Esophagus mucosa (tissue), 1 donor: ENCODE data around the gene THRSP. TPM values are rescaled to one million over a fixed set of nuclear protein-coding genes. Genes with fewer than 3 reads are reported as not detected.
A peak's percentile ranks its signal among the peaks of the same experiment; 100 is the strongest.
"Not testable (repeated sequence)": the region's sequence is repeated elsewhere in the genome, so short reads cannot be mapped to it uniquely, and the experiment has no call there.

Experiments used
- ATAC-seq: fragments of 200-7000 bp; cut with Tn5 transposase; one replicate; pipeline ENCODE4 v1.9.1; 2020
- total RNA-seq: library from RNA; stranded (reverse); gene quantifications from one replicate; pipeline ENCODE4 v1.2.4, GENCODE V29; 2023
- donor health status: DM: yes; HTN: yes; CAD: no.

Gene THRSP, protein sequence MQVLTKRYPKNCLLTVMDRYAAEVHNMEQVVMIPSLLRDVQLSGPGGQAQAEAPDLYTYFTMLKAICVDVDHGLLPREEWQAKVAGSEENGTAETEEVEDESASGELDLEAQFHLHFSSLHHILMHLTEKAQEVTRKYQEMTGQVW
- total RNA-seq = not detected

DNA sequence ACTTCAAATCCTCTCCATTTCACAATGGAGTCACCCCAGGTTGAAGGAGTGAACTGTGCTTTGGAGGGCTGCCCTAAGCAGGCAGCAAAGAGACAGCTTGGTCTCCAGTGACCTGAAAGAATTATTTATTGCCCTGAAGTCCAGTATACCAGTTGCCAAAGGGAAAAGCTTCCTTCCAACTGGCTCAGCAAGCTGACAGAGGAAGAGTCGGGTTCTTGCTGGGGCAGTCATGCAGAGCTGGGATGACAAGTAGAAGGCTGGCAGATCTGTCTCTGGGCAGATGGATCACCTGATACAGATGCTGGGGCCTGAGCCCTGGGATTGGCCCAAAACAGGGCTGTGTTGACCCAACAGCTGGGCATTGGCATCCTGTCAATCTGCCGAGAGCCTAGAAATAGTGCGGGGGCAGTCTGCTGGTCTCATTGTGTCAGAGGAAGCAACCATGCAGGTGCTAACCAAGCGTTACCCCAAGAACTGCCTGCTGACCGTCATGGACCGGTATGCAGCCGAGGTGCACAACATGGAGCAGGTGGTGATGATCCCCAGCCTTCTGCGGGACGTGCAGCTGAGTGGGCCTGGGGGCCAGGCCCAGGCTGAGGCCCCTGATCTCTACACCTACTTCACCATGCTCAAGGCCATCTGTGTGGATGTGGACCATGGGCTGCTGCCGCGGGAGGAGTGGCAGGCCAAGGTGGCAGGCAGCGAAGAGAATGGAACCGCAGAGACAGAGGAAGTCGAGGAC is at the start of gene THRSP:
Gene THRSP, plus strand, starts transcription at position 422 of the 742 bp plus-strand sequence. Its CDS starts 21 bp downstream, at position 443.
- peak; percentile 17 for ATAC-seq

GRCh38 chr11:78014937-78015520 is 48.6 kb upstream of the THRSP start:
- ATAC-seq = not testable (repeated sequence)

- ATAC-seq = no peak
Observed at GRCh38 chr11:78015878-78016277, 47.8 kb upstream of the THRSP start.

GRCh38 chr11:78019808-78020207 is 43.9 kb upstream of the THRSP start:
- ATAC-seq = peak; percentile 21

- ATAC-seq = no peak
Observed at GRCh38 chr11:78020246-78020645, 43.4 kb upstream of the THRSP start.

DNA sequence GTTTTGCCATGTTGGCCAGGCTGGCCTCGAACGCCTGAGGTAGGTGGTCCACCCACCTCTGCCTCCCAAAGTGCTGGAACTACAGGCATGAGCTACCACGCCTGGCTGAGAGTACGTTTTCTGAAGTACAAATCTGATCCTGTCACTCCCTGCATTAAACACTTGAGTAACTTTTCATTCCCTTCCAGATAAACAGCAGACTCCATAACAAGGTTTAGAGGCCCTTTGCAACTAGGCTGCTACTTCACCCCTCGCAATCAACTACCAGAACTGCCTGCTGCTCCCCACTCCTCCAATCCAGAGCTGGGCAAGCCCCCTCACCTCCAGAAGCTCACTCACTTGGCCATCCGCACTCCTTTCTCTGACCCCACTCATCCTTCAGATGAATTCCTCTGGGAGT is 42.0 kb upstream of the THRSP start:
- no peak for ATAC-seq

- peak; percentile 64 for ATAC-seq
Observed at GRCh38 chr11:78022397-78023396, 41.0 kb upstream of the THRSP start, which contains the start of gene KCTD14. Gene KCTD14, minus strand, starts transcription at chr11:78023276. Its CDS starts 27 bp downstream, at chr11:78023249.

DNA sequence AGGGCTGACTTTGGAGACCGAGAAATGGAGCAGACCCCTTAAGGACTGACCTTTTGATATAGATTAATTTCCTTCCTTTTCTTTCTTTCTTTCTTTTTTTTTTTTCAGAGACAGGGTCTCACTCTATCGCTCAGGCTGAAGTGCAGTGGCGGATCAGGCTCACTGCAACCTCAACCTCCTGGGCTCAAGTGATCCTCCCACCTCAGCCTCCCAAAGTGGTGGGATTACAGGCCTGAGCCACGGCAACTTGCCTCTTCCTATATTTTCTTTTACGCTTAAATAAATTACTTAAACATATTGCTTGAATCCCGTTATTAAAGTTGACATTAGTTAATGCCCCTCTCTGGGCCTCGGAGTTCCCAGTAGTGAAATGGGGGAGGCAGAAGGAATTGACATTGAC is 40.2 kb upstream of the THRSP start:
- ATAC-seq = no peak

- no peak for ATAC-seq
Observed at GRCh38 chr11:78025378-78025777, 38.3 kb upstream of the THRSP start.

GRCh38 chr11:78027759-78028158 is 35.9 kb upstream of the THRSP start:
- no peak for ATAC-seq

DNA sequence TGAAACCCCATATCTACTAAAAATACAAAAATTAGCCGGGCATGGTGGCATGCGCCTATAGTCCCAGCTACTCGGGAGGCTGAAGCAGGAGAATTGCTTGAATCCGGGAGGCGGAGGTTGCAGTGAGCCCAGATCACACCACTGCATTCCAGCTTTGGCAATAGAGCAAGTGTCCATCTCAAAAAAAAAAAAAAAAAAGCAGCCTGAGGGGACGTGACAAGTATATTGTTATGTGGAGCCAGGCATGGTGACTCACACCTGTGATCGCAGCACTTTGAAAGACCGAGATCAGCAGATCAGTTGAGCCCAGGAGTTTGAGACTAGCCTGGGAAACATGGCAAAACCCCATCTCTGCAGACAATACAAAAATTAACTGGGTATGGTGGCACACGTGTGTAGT is 35.2 kb upstream of the THRSP start:
- ATAC-seq = not testable (repeated sequence)

DNA sequence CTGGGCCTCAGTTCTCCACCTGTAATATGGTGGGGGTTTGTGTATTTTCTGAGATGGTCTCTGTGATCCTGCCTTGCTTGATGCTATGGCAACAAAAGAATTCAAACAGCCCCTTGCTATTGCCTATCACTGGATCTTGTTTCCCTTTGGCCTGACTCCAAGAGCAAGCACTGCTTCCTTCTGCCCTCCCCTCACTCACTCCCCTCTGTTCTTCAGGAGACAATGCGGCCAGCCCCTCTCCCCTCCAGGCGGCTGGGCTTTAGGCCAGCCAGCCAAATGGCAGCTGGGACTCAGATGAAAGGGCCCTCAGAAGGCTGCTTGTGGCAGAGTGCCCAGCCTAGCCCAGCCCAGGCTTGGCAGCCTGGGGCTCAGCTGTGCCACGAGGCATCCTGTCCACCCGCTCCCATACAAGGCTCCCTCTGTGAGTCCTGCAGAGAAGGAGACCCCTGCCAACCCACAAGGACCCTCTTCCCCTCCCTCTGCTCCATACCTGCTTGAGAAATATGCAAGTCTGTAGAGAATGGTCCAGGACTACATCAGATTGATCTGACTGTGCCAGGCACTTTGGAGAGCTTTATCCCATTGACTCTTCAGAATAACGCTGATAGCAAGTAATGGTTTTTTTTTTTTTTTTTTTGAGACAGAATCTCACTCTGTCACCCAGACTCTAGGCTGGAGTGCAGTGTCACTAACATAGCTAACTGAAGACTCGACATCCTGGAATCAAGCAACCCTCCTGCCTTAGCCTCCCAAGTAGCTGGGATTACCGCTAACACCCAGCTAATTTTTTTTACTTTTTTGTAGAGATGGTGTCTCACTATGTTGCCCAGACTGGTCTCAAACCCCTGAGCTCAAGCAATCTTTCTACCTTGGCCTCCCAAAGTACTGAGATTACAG is 33.0 kb upstream of the THRSP start:
- ATAC-seq = peak; percentile 62

DNA sequence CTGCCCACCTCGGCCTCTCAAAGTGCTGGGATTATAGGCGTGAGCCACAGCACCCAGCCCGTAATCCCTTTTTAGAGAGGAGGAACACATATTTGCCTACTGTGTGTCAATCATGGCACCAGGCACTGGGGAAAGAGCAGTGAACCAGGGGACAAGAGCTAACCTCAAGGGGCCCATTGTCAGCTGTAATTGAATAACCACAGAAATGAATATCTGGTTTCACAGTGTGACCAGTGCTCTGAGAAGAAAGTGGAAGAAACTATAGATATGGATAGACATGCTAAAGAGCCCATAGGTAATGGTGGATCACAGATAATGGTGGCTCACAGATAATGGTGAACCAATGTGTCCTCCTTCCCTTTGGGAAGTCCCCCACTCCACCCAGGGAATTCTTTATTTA is 32.0 kb upstream of the THRSP start:
- no peak for ATAC-seq

- ATAC-seq = no peak
Observed at GRCh38 chr11:78032090-78032489, 31.6 kb upstream of the THRSP start.

- ATAC-seq = no peak
Observed at GRCh38 chr11:78033040-78033439, 30.6 kb upstream of the THRSP start.

DNA sequence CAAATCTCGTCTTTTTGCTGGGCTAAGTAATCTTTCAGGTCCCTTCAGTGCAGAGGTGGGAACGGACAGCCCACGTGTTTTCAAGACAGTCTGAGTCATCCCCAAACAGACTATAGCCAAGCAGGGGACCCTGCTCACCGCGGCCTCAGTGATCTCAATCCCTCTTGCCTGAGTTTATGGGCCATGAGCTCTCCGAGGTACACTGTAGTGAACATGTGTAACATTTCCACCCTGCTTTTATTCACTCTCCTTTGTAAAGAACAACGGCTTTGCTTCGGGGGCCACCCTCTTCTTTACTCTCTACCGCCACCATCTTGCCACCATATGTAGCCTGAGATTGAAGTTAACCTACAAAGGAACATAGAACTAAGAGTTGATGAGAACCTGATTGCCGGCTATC is 29.0 kb upstream of the THRSP start:
- no peak for ATAC-seq

DNA sequence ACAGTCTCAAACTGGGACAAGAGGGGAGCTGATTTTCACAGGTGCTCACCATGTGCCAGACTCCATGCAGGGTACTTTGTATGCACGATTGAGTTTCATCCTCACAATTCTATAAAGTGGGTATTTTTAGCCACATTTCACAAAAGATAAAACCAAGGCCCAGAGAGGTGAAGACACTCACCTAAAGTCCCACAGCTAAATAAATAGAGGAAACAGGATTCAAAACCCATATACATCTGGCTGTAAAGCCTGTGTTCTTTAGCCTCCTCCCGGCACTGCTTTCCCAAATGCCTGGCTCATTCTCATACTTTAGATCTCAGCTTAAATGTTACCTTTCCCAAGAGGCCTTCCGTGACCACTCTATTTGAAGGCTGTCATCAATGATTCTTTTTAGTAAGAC is 27.3 kb upstream of the THRSP start:
- ATAC-seq = no peak

DNA sequence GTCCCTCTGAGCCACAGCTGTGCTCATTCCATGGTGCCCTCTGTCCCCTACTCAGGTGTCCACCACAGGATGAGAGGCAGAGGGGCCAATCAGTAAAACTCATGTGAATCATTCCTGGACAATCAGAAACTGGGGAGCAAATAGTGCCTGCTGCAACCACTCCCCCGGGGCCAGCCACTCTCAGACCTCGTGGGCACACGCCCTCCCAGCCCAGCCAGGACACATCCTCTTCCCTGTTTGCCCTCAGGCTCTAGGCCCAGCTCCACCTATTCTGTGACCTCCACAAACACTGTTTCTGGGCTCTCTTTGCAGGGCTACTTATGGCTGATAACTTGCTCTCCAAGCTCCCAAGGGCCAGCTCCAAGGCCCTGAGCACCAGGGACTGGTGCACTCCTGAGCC is 26.6 kb upstream of the THRSP start:
- peak; percentile 54 for ATAC-seq

DNA sequence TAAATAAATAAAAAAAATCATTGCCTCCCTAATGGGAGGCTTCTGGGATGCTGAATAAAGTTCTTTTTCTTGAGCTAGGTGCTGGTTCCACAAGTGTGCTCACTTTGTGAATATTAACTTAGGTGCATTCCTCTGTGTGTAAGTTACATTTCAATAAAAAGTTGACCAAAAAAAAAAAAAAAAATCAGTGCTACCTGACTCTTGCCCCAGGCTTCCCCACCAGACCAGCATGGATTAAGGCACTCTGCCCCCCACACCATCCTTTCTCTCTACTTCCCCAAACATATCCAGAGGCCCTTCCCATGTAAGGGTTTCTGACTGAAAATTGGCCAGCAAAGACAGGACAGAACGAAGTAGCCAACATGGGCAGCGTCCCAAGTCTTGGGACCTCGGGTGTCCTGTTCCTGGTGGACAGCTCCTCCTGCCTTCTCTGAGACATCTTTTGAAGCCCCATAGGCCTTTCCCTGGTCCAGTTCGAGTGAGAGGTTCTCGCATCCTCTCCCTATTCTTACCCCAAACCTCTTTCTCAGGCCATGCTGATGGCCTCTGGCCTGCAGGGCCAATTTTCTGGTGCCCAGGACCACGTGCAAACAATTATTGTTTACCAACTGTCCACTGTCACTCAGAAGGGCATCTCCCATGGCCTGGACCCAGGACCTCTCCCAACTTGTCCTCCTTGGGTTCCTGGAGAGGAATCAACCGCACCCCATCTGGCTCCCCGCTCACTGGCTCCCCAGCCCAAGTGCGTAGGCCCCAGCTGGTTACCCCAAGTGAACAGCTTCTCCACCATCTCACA is 25.6 kb upstream of the THRSP start:
- ATAC-seq = no peak

DNA sequence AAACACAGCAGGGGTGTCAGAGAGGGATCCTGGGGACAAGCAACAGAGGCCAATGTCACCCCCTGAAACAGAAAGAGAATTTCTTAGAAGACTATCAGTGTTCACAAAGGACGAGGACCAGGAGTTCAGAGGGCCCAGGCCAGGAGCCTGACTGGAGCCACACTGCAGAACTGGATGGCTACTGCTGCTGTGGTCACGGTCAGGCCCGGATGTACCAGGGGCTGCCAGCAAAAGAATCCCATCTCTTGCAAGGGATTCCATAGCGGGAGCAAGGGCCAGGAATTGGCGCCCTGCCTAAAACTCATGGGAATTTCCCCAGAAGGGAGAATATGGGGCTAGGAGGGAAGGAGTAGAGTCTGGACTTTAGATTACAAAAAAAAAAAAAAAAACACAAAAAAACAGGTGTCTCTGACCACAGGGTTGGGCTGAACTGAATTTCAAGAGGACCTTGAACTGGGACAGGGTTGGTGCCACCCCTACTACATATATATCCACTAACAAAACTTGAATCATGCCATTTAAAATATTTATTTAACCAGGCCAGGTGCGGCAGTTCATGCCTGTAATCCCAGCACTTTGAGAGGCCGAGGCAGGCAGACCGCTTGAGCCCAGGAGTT is 24.9 kb upstream of the THRSP start:
- ATAC-seq = no peak
